SH-SY5Y (cell line): ENCODE data around the gene ARHGAP26.

Source experiments
- GATA2 ChIP-seq: IDR thresholded peaks from 2 replicates; pipeline ENCODE4 v1.6.1; 2011; ENCODE audit warnings: mild to moderate bottlenecking, low read depth, low read length
- GATA3 ChIP-seq: IDR thresholded peaks from 2 replicates; pipeline ENCODE4 v1.6.1; 2011; ENCODE audit warnings: low read depth, mild to moderate bottlenecking, low read length, moderate library complexity

Gene ARHGAP26

GRCh38 chr5:142958944-142959682, 188.9 kb downstream of the ARHGAP26 start:
- TF ChIP-seq GATA2, result no peak
- no peak for TF ChIP-seq GATA3

GRCh38 chr5:142959683-142960657, 189.8 kb downstream of the ARHGAP26 start:
- TF ChIP-seq GATA3 (no peak), GATA2 (no peak)

GRCh38 chr5:142961440-142962173, 191.4 kb downstream of the ARHGAP26 start:
- no peak for TF ChIP-seq GATA2
- no peak for TF ChIP-seq GATA3

DNA sequence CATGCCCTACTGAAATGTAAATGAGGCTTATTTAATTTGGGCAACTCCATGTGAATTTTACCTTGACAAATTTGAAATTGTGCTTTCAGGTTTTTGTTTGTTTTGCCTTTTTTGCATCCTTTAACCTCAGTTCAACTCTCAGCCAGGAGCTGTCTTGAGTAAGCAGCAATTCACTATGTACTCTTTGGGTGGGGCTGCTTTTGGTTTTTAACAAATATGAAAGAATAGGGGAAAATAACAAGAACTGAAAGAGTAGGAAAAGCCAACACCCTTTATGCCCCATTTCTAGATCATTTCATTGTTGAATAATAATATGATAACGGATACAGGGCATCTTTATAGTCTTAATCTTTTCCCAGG, 192.0 kb downstream of the ARHGAP26 start:
- TF ChIP-seq GATA2 (no peak), GATA3 (no peak)

DNA sequence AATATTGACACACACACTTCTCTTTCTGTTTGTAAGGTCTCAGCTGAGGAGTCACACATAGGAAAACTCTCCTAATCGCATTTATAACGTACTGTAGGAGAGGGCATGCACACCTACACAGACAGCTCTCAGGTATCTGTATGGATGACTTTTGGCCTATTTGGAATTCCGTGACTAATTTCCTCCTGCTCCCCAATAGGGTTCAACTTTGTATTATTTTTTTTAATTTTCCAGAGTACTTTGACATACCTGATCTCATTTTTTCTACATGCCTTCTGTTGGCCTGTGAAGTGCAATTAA, 195.9 kb downstream of the ARHGAP26 start:
- TF ChIP-seq GATA2 (no peak), GATA3 (no peak)

- TF ChIP-seq GATA3 (no peak), GATA2 (no peak)
Observed at GRCh38 chr5:142969186-142969585, 199.0 kb downstream of the ARHGAP26 start.

DNA sequence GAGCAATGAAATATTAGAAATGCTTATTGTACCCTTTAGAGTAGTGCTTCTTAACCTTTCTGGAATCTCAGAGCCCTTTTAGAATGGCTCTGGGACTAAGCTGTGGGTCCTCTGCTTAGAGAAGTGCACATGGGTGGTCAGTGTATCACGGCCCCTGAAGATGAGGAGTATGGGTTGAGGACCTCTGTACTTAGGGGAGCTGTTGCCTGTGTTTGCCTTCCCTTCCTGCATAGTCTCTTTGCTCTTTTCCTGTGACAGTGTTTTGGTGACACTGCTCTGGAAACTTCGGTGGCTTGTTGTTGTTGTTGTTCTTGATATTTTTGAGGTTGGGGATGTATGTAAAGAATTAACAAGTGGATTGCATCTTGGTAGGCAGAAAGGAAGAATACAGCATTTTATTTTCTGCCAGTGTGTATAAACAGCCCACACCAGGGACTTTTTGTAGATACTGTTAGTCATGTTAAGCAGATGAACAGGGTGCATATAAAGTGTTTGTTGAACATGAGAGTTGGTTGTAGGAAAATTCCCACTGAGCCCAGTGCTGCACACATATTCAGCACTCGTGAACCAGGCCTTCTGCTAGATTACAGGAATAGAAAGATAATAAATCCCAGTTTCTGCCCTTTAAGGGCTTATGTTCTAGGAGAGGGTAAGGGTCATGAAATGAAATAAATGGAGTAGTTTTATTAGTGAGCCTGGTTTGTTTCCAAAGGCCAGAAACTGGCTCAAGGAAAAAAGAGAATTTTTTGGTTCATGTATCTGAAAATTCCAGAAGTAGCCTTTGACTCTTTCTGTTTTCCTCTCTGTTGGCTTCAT, 199.7 kb downstream of the ARHGAP26 start:
- no peak for TF ChIP-seq GATA2
- TF ChIP-seq GATA3, result no peak

- TF ChIP-seq GATA2 (no peak), GATA3 (no peak)
Observed at GRCh38 chr5:142970440-142971030, 200.4 kb downstream of the ARHGAP26 start.

GRCh38 chr5:142971303-142972013, 201.3 kb downstream of the ARHGAP26 start:
- TF ChIP-seq GATA3, result no peak
- TF ChIP-seq GATA2, result no peak

DNA sequence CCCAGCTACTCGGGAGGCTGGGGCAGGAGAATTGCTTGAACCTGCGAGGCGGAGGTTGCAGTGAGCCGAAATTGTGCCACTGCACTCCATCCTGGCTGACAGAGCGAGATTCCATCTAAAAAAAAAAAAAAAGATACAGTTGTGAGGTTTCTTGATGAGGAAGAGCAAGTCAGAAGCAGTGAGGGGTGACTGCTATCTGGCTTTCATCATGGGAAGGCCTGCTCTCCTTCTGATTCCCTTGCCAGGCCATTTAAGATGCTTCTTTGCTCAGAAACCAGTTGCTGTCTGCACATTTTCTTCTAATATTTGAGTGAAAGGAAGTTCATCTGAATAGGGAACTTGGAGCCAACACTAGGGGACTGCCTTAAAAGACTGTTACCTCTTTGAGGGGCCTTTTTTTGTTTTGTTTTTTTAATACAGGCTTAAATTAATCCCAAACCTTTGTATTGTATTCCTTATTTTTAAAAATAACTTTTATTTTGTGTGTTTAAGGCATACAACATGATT, 201.9 kb downstream of the ARHGAP26 start:
- TF ChIP-seq GATA3 (no peak), GATA2 (no peak)

DNA sequence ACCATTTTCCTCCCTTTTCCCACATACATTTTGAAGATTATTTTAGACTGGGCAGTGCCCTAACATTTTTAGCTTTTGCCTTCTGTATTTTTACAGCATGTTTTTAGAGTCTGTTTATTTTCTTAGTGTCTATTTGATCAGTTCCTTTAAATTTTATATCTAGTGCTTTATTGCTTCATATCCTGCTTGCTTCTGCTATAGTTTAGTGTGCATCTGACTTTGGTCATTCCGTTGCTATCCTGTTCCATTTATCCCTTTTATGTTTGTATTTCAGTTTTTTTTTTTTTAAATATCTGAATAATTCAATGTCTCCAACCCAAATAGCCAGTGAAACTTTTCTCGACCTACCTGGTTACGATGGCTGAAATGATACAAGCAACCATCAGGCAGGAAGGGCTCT, 203.8 kb downstream of the ARHGAP26 start:
- TF ChIP-seq GATA2, result no peak
- TF ChIP-seq GATA3, result no peak

- TF ChIP-seq GATA2 (no peak), GATA3 (no peak)
Observed at GRCh38 chr5:142974409-142974808, 204.2 kb downstream of the ARHGAP26 start.
